ENCODE measurements around the gene LETM1.
A peak's percentile ranks its signal among the peaks of the same experiment; 100 is the strongest.

LETM1 gene

DNA sequence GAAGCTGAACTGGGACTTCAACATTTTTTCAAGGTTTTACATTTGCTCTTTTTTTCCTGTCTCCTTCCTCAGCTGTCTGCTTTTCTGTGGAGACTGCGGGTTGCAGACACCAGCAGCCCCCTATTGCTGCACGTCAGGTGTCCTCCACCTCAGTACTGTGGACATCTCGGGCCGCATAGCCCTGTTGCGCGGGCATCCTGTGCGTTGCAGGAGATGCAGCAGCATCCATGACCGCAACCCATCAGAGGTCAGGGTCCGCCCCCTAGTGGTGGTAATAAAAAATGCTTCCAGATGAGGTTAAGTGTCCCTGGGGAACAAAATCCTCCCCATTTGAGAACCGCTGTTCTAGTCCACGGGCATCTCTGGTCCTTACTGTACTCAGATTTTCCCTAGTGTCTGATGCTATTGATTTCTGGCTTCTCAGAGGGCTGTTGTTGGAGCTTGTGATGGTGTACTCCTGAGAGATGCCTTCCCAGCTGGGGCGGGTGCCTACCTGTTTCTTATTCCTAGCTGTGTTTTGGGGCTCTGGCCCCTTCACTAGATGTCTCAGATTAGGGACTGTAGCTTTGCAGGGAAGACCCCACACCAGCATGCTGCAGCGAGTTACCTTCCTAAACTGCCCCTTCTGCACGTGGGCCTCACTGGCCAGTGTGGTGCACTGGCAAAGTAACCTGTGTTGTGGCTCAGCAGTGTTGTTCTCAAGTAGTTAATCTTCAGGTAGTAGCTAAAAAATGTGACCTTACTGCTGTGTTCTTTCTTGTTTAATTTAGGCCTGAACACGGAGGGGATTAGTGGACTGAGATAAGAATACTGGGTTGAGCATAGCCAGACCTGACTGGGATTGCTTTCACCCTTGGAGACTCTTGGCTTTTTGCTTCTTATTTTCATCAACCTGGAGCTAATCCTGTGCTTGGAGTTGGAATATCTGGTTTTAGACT is 43.5 kb upstream of the LETM1 start:
- TF ChIP-seq CTCF (IDR thresholded peaks at IDR 0.05) = peak; percentile 83

DNA sequence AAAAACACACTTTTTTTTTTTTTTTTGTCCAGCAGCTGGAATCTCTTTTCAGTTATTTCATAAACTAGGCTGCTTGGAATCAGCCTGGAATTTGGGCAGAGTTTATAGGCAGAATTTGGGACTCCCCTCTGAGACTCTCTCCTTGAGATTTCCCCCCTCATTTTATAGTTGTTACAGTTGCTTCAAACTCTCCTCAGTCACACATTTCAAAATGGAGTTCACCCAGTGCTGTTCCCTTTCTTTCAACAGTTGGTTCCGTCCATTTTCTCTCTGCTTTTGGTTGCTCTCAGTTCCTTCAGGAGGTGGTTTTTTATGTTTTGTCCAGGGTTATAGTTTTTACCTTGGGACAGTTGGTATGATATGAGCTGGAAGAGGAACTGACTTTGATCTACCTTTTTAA is 42.7 kb upstream of the LETM1 start:
- no peak for TF ChIP-seq CTCF (IDR thresholded peaks at IDR 0.05)

GRCh38 chr4:1898007-1898406 is 42.1 kb upstream of the LETM1 start:
- no peak for TF ChIP-seq CTCF (IDR thresholded peaks at IDR 0.05)

- no peak for TF ChIP-seq CTCF (IDR thresholded peaks at IDR 0.05)
Measured at GRCh38 chr4:1896658-1896991, 40.7 kb upstream of the LETM1 start.

GRCh38 chr4:1895971-1896657 is 40.2 kb upstream of the LETM1 start:
- no peak for TF ChIP-seq CTCF (IDR thresholded peaks at IDR 0.05)

DNA sequence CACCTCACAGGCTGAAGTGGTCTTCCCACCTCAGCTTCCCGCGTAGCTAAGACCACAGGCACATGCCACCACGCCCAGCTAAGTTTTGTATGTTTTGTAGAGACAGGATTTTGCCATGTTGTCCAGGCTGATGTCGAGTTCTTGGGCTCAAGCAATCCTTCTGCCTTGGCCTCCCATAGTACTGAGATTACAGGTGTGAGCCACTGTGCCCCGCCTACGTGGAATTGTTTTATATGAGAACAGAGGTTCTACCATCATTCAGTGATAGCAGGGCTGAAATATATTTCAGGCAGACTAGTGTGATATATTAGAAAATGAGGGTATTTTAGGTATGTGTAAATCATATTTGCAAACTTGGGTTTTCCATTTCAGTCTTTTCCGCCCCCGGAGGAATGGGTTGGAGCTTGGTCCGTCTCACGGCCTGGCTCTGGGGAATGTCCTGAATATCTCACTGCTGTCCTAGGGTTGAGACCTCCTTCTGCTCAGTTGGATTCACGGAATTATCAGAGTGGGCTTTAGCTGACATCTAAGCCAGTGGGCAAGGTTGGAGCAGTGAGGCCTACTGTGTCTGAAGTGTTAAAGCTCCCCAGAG is 35.1 kb upstream of the LETM1 start:
- TF ChIP-seq CTCF (IDR thresholded peaks at IDR 0.05) = no peak

GRCh38 chr4:1887052-1887451 is 31.1 kb upstream of the LETM1 start:
- TF ChIP-seq CTCF (IDR thresholded peaks at IDR 0.05) = no peak
